ENCODE data around the gene SLC39A12.

The SLC39A12 gene

GRCh38 chr10:18020523-18020922, 68.8 kb downstream of the SLC39A12 start:
- TF ChIP-seq POLR2AphosphoS5 (IDR thresholded peaks at IDR 0.05; ENCODE audit: low read depth, low read length) (no peak), FOXP2 (optimal IDR thresholded peaks at IDR 0.05; ENCODE audit: borderline replicate concordance, extremely low read depth, extremely low read length, insufficient read depth) (no peak), REST (IDR thresholded peaks at IDR 0.05; ENCODE audit: insufficient read depth in 1 of 2, low read depth in 2 of 2, low read length in 2 of 2) (no peak), SIN3A (IDR thresholded peaks at IDR 0.05; ENCODE audit: borderline replicate concordance, insufficient read depth, low read length) (no peak), TAF1 (IDR thresholded peaks at IDR 0.05; ENCODE audit: borderline replicate concordance, insufficient read depth, low read length) (no peak)

GRCh38 chr10:18021725-18022480, 70.2 kb downstream of the SLC39A12 start:
- TF ChIP-seq SIN3A (IDR thresholded peaks at IDR 0.05; ENCODE audit: borderline replicate concordance, insufficient read depth, low read length) (no peak), FOXP2 (optimal IDR thresholded peaks at IDR 0.05; ENCODE audit: borderline replicate concordance, extremely low read depth, extremely low read length, insufficient read depth) (no peak), REST (IDR thresholded peaks at IDR 0.05; ENCODE audit: insufficient read depth in 1 of 2, low read depth in 2 of 2, low read length in 2 of 2) (no peak), TAF1 (IDR thresholded peaks at IDR 0.05; ENCODE audit: borderline replicate concordance, insufficient read depth, low read length) (no peak), POLR2AphosphoS5 (IDR thresholded peaks at IDR 0.05; ENCODE audit: low read depth, low read length) (no peak)

- TF ChIP-seq POLR2AphosphoS5 (IDR thresholded peaks at IDR 0.05; ENCODE audit: low read depth, low read length) (no peak), SIN3A (IDR thresholded peaks at IDR 0.05; ENCODE audit: borderline replicate concordance, insufficient read depth, low read length) (no peak), FOXP2 (optimal IDR thresholded peaks at IDR 0.05; ENCODE audit: borderline replicate concordance, extremely low read depth, extremely low read length, insufficient read depth) (no peak), REST (IDR thresholded peaks at IDR 0.05; ENCODE audit: insufficient read depth in 1 of 2, low read depth in 2 of 2, low read length in 2 of 2) (no peak), TAF1 (IDR thresholded peaks at IDR 0.05; ENCODE audit: borderline replicate concordance, insufficient read depth, low read length) (no peak)
Measured at GRCh38 chr10:18043148-18044006, 91.7 kb downstream of the SLC39A12 start.

- TF ChIP-seq FOXP2 (optimal IDR thresholded peaks at IDR 0.05; ENCODE audit: borderline replicate concordance, extremely low read depth, extremely low read length, insufficient read depth) (no peak), REST (IDR thresholded peaks at IDR 0.05; ENCODE audit: insufficient read depth in 1 of 2, low read depth in 2 of 2, low read length in 2 of 2) (no peak), TAF1 (IDR thresholded peaks at IDR 0.05; ENCODE audit: borderline replicate concordance, insufficient read depth, low read length) (no peak), POLR2AphosphoS5 (IDR thresholded peaks at IDR 0.05; ENCODE audit: low read depth, low read length) (no peak), SIN3A (IDR thresholded peaks at IDR 0.05; ENCODE audit: borderline replicate concordance, insufficient read depth, low read length) (no peak)
Measured at GRCh38 chr10:18044976-18045720, 93.4 kb downstream of the SLC39A12 start.
